HG03139 (cell line): ENCODE data around the gene COPZ2.
"Not testable (repeated sequence)": the region's sequence is repeated elsewhere in the genome, so short reads cannot be mapped to it uniquely, and the experiment has no call there.

ENCODE experiments used
- ATAC-seq: cut with Tn5 transposase; IDR thresholded peaks from one replicate; pipeline ENCODE4 v1.9.1; 2021; ENCODE audit not compliant: unreplicated experiment

Gene COPZ2

DNA sequence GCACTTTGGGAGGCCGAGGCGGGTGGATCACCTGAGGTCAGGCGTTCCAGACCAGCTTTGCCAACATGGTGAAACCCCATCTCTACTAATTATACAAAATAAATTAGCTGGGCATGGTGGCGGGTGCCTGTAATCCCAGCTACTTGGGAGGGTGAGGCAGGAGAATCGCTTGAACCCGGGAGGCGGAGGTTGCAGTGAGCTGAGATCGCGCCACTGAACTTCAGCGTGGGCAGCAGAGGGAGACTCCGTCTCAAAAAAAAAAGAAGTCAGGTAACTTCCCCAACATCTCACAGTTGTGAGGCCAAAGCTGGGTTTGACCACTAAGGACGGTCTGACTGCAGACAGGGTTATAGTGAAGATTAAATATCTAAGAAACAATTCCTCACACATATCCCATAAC, 2.9 kb downstream of the COPZ2 start:
- not testable (repeated sequence) for ATAC-seq

DNA sequence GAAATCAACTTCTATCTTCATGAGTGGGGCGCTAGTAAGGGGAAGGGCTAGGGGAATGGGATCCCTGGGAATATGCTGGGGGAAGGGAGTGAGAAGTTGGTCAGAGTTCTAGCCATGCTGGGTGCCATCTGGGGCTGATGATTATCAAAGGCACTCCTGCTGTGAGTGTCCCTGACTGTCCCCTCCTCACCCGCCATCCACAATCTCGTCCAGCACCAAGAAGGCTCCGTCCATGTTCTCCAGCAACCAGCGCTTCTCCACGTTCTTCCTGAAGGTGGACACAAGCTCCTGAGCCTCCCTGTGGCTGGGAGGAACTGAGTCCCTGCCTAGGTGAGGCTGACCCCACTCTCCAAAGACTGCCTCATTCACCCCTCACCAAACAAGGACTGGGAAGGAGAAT, 5.6 kb downstream of the COPZ2 start:
- no peak for ATAC-seq

- no peak for ATAC-seq
Observed at GRCh38 chr17:48030531-48030930, 7.1 kb downstream of the COPZ2 start.

DNA sequence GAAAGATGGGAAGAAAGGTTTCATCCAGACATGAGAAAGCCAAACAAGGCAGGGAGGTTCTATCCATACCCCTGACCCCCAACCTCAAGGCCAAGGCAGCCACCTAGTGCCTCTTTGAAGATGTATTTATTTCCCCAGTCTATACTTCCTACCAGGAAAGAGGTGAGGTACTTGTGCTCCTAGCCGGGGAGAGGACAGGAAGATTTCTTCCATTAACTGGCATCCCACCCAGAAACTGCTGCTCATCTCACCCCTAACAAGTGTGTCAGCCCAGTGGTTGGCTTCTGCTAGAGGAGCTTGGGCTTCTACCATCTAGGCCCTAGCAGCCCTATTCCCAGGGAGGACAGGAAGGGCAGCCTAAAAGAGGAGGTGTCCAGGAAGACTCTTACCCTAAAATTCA, 8.9 kb downstream of the COPZ2 start:
- no peak for ATAC-seq

DNA sequence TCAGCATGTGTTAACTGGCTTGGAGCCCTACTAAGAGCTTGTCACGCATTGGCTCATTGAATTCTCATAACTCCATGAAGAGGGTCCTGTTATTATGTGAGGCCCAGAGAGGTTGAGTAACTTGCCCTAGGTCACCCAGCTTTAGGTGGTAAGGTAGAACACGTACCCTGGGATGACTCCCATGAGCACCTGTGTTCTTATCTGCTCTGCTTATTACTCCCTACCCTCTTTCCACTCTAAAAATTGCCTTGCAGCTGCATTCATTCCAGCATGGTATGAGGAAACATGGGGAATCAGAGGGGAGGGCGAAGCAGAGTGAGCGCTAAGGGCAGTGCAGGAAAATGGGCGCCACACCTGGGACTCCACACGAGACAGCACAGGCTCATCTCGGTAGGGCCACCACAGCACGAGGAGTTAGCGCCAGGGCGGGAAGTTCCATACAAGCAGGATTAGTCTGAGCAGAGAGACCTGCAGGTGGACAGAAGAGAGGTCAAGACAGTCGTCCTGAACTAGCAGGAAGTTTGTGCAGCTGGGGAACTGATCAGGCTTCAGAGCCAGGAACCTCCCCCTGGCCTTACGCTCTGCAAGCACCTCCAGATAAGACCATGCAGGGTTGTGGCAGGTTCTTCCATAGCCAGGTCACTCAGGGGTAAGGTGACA, 10.1 kb downstream of the COPZ2 start:
- no peak for ATAC-seq

- ATAC-seq, result no peak
Observed at GRCh38 chr17:48026502-48027321, 10.9 kb downstream of the COPZ2 start.

GRCh38 chr17:48025904-48026501, 11.6 kb downstream of the COPZ2 start:
- no peak for ATAC-seq

GRCh38 chr17:48025040-48025903, 12.3 kb downstream of the COPZ2 start:
- ATAC-seq, result peak; percentile 83

- ATAC-seq, result no peak
Observed at GRCh38 chr17:48024149-48025039, 13.2 kb downstream of the COPZ2 start.

DNA sequence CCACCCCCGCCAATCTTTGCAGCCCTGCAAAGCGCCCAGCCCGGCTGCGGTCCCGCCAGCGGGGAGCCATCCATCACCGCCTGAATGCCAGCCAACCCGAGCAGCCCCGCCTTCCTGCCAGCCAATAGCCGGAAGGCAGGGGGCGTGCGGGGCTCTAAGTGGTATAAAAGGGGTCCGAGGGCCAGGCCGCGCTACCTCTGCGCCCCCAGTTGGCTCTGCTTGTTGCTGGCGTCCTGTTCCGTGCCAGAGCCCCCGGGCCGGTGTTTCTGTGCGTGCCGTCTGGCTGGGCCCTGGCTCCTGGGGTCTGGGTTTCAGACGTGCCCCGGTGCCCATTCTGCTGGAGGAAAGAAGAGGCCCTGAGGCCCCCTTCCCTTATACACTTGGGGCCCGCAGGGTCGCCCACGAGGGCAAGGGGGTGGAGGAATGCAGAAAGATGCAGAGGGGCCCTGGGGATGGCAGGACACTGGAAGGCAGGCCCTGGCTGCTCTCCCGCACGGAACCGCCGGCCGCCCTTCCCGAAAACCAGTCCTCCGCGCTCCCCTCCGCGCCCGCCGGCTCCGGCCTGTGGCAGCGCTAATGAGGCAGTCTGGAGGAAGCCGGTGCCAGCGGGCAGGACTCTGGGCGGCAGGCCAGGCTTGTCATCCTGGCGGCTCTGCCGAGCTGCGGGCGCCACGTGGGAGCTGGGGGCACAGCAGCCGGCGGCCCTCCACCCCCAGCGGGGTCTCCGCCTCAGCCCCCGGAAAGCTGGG, 14.0 kb downstream of the COPZ2 start:
- no peak for ATAC-seq

- ATAC-seq, result no peak
Observed at GRCh38 chr17:48022901-48023300, 14.7 kb downstream of the COPZ2 start.

DNA sequence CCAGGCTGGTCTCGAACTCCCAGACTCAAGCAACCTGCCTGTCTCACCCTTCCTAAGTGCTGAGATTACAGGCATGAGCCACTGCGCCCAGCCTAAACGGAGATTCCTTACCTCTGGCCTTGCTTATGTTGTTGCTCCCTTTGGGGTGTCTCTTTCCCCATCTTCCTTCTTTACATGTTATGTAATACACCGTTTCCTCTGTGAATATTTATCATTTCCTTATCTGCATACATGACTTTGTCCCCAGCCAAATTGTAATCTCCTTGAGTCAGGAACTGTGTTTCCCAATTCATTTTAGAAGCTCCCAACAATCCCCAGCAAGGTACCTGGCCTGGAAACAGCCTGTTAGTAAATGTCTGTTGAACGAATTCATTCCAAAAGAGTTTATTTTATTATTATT, 15.7 kb downstream of the COPZ2 start:
- ATAC-seq, result no peak

- not testable (repeated sequence) for ATAC-seq
Observed at GRCh38 chr17:48017817-48018158, 19.8 kb downstream of the COPZ2 start.

DNA sequence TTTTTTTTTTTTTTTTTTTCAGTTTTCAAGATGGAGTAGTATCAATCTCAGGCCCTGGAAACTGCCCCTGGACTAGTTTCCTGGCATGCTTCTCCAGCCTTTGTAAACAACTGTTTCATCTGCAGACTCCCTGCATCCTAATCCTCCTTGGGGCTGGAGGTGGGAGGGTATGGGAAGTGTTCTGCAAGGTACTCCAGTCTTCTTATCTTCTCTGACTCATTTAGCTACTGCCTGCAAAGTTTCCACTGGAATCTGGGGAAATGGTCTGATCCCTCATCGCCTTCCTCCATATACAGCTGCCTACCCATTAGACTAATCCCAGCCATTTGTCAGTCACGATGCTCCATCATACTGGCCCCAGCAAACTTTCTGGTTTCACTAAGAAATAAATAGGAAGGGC, 21.5 kb downstream of the COPZ2 start:
- ATAC-seq, result no peak

DNA sequence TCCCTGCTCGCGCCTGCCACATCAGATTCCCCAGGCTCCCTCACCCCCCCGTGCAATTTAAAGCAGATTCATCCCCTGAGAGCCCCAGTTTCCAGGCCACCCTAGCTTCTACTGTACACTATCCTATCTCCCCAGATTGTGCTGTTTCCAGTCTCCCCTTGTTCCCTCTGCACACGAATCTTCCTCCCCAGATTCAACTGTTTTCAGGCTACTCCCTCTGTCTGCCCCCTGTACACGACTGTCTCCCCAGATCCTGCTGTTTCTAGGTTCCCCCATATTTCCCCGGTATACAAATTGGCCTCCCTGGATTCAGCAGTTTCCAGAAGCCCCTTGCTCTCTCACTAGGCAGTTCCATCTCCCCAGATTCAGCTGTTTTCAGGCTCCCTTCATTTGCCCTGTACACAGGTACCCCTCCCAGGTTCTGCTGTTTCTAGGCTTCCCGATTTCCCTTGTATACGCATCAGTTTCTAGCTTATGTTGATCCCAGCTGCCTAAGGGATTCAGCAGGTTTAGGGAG, 22.9 kb downstream of the COPZ2 start:
- ATAC-seq, result no peak

- ATAC-seq, result no peak
Observed at GRCh38 chr17:48013876-48014594, 23.6 kb downstream of the COPZ2 start.

GRCh38 chr17:48012654-48013053, 24.9 kb downstream of the COPZ2 start:
- no peak for ATAC-seq

DNA sequence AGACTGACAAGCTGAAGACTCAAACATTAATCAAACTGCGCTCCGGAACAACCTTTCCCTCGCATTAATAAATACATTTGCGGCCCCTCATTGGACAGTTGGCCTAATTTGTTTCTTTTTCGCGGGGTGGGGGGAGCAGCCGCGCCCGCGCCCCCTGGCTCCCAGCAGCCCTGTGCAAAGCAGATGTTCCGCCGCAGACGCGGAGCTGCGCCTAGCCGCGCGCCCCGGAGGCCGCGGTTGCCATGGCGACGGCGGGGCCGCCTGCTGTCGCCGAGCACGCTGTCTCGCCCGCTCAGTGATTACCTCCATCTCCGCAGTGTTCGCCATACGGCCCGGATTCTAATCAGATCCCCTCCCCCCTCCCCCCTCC, 25.5 kb downstream of the COPZ2 start:
- ATAC-seq, result no peak
